Adrenal gland (tissue), 5 donors: ENCODE measurements around the gene SOAT2.

Source experiments
- POLR2A ChIP-seq, 2 donors: fragments of 450-650 bp; IDR thresholded peaks; one replicate each; pipeline ENCODE4 v1.6.1; 2017; ENCODE audit warnings: antibody characterized with exemption in 2 of 2, mild to moderate bottlenecking in 2 of 2, moderate library complexity in 1 of 2
- TF ChIP-seq, protein P1 (sequence below), 6 experiments: fragments of 450-650 bp in 4 of 6; fragments of 200-600 bp in 2 of 6; sonication (generic) in 1 of 6; IDR thresholded peaks; 1 replicate in 5 of 6; 2 replicates in 1 of 6; pipeline versions ENCODE4 v1.5.1 to v1.8.0; 2016 to 2021; ENCODE audit warnings: antibody characterized with exemption in 6 of 6, mild to moderate bottlenecking in 2 of 6, moderate library complexity in 1 of 6
- donor health status: DM: no; HTN: no; CAD: no.

GRCh38 chr12:53115112-53115890 lies 12.0 kb downstream of the SOAT2 start:
- TF ChIP-seq, protein P1, sequence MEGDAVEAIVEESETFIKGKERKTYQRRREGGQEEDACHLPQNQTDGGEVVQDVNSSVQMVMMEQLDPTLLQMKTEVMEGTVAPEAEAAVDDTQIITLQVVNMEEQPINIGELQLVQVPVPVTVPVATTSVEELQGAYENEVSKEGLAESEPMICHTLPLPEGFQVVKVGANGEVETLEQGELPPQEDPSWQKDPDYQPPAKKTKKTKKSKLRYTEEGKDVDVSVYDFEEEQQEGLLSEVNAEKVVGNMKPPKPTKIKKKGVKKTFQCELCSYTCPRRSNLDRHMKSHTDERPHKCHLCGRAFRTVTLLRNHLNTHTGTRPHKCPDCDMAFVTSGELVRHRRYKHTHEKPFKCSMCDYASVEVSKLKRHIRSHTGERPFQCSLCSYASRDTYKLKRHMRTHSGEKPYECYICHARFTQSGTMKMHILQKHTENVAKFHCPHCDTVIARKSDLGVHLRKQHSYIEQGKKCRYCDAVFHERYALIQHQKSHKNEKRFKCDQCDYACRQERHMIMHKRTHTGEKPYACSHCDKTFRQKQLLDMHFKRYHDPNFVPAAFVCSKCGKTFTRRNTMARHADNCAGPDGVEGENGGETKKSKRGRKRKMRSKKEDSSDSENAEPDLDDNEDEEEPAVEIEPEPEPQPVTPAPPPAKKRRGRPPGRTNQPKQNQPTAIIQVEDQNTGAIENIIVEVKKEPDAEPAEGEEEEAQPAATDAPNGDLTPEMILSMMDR (IDR thresholded peaks at IDR 0.05), result no peak
- no peak for TF ChIP-seq POLR2A (IDR thresholded peaks at IDR 0.05)
